ENCODE measurements around the gene SRL.

The SRL gene

GRCh38 chr16:4183237-4184037, 58.4 kb downstream of the SRL start:
- no peak for TF ChIP-seq GATA2 (IDR thresholded peaks at IDR 0.05; ENCODE audit: low read depth, low read length)

GRCh38 chr16:4182581-4183236, 59.2 kb downstream of the SRL start:
- no peak for TF ChIP-seq GATA3 (IDR thresholded peaks at IDR 0.05; ENCODE audit: low read depth, low read length)
- no peak for TF ChIP-seq GATA2 (IDR thresholded peaks at IDR 0.05; ENCODE audit: low read depth, low read length)

- TF ChIP-seq GATA3 (IDR thresholded peaks at IDR 0.05; ENCODE audit: low read depth, low read length): no peak
- no peak for TF ChIP-seq GATA2 (IDR thresholded peaks at IDR 0.05; ENCODE audit: low read depth, low read length)
Measured at GRCh38 chr16:4180511-4180910, 61.4 kb downstream of the SRL start.

GRCh38 chr16:4179763-4180260, 62.1 kb downstream of the SRL start:
- TF ChIP-seq GATA3 (IDR thresholded peaks at IDR 0.05; ENCODE audit: low read depth, low read length): no peak
- no peak for TF ChIP-seq GATA2 (IDR thresholded peaks at IDR 0.05; ENCODE audit: low read depth, low read length)

GRCh38 chr16:4179020-4179419, 62.9 kb downstream of the SRL start:
- TF ChIP-seq GATA2 (IDR thresholded peaks at IDR 0.05; ENCODE audit: low read depth, low read length): no peak
- TF ChIP-seq GATA3 (IDR thresholded peaks at IDR 0.05; ENCODE audit: low read depth, low read length): no peak

- TF ChIP-seq GATA2 (IDR thresholded peaks at IDR 0.05; ENCODE audit: low read depth, low read length) (no peak), GATA3 (IDR thresholded peaks at IDR 0.05; ENCODE audit: low read depth, low read length) (no peak)
Measured at GRCh38 chr16:4178468-4179010, 63.3 kb downstream of the SRL start.

DNA sequence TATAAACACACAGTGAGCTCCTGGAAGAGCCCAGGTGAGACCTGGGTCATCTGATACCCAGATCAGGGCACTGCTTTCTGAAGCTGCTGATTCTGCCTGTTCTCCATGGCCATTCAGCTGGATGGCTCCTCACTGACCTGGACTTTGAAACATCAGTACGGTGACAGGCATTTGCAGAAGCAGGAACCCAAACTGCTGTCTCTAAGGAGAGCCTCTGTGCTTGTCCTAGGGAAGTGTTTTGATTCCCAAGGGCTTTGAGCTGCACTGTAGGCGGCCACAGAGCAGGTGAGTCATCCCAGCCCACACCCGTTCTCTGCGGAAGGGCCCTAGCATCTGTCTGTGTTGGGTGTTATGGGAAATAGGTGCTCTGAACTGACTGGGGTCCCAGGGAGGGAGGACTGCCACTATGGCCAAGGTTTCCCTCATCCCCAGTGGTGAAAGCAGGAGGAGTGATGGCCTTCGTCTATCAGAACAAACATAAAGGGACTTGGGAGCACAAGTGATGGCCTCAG, 64.9 kb downstream of the SRL start:
- TF ChIP-seq GATA3 (IDR thresholded peaks at IDR 0.05; ENCODE audit: low read depth, low read length) (no peak), GATA2 (IDR thresholded peaks at IDR 0.05; ENCODE audit: low read depth, low read length) (no peak)

DNA sequence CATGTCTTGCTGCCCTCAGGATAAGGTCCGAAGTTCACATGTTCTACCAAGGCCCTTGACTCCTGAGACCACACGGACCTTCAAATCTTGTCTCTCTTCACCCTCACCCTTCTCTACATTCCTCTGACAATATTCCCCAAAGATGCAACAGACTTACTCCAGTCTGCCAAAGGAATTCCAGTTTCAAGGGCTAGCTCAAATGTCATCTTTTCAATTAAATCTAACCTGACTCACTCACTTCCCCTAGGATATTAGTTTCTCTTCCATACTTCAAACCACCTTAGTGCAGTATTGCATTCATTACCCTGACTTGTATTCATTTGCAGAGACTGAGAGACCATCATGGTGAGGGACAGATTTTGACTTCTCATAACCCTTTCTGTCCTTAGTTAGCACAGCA, 66.0 kb downstream of the SRL start:
- TF ChIP-seq GATA2 (IDR thresholded peaks at IDR 0.05; ENCODE audit: low read depth, low read length): no peak
- no peak for TF ChIP-seq GATA3 (IDR thresholded peaks at IDR 0.05; ENCODE audit: low read depth, low read length)

- no peak for TF ChIP-seq GATA2 (IDR thresholded peaks at IDR 0.05; ENCODE audit: low read depth, low read length)
- TF ChIP-seq GATA3 (IDR thresholded peaks at IDR 0.05; ENCODE audit: low read depth, low read length): no peak
Measured at GRCh38 chr16:4172070-4172469, 69.8 kb downstream of the SRL start.

DNA sequence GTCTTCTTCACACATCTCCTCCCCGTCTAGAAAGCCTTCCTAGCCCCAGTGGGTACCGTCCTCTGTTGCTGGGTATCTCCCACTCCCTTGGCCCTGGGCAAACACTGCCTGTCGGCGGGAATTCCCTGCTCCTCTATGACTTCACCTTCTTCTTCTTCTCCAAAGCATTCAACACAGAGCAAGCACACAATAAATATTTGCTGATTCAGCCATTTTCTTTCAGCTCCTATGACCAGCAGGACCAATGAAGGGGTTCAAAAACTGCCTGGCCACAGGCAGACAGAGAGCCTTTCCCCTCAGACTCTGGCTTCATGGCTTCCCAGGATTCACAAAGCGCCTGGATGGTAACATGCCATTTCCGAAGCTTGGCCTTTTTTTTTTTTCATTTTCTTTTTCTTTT, 72.5 kb downstream of the SRL start:
- TF ChIP-seq GATA2 (IDR thresholded peaks at IDR 0.05; ENCODE audit: low read depth, low read length): no peak
- TF ChIP-seq GATA3 (IDR thresholded peaks at IDR 0.05; ENCODE audit: low read depth, low read length): no peak

- TF ChIP-seq GATA2 (IDR thresholded peaks at IDR 0.05; ENCODE audit: low read depth, low read length) (no peak), GATA3 (IDR thresholded peaks at IDR 0.05; ENCODE audit: low read depth, low read length) (no peak)
Measured at GRCh38 chr16:4166821-4167220, 75.1 kb downstream of the SRL start.

DNA sequence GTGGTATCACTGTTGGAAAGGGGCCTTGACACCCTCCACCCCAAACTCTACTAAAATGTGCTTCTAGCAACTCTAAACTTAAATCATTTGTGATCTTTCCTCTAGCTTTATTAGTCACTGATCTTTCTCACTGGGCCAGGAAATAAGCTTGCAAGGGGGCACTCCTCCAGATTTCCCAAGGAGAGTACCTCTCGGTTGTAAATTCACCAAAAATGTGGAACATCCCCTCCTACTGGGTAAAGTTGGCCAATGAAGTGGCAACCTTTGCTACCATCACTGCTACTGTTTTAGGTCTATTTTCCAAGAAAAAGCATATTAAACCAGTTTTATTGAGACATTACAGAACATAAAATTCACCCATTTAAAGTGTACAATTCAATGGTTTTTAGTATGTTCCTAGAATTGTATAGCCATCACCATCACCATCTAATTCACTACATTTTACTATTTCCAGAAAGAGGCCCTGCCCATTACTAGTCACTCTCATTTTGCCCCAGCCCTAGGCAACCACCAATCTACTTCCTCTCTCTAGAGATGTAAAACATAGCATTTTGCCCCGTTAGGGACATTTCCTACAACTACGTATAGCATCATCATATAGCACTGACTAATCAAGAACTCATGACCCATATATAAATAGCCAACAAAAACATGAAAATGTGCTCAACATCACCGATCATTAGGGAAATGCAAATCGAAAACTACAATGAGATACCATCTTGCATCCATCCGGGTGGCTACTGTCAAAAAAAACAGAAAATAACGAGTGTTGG, 81.0 kb downstream of the SRL start:
- TF ChIP-seq GATA2 (IDR thresholded peaks at IDR 0.05; ENCODE audit: low read depth, low read length) (no peak), GATA3 (IDR thresholded peaks at IDR 0.05; ENCODE audit: low read depth, low read length) (no peak)

- TF ChIP-seq GATA2 (IDR thresholded peaks at IDR 0.05; ENCODE audit: low read depth, low read length) (no peak), GATA3 (IDR thresholded peaks at IDR 0.05; ENCODE audit: low read depth, low read length) (no peak)
Measured at GRCh38 chr16:4159726-4160125, 82.2 kb downstream of the SRL start.

Data from SH-SY5Y (cell line).